PC-3 (cell line): ENCODE measurements around the gene PXK. TPM values are rescaled to one million over a fixed set of nuclear protein-coding genes. Genes with fewer than 3 reads are reported as not detected.

Source experiments
- ATAC-seq: fragments of 200-7000 bp; cut with Tn5 transposase; 2 replicates; pipeline ENCODE4 v1.9.1; 2020; ENCODE audit warnings: mild to moderate bottlenecking, moderate library complexity
- BruUV-seq: library from RNA; stranded (reverse); fragments of 400-500 nt; replicated peaks from 2 replicates; lab custom pipeline; 2021; lab: Mats Ljungman, UMichigan
- CTCF ChIA-PET: fragments of 300-600 bp; sonication (Branson Sonifier 250); formaldehyde crosslinking; loops from one replicate; lab custom pipeline; 2022; ENCODE audit warnings: antibody characterized with exemption; lab: Charles Lee
- POLR2A ChIA-PET: fragments of 300-600 bp; sonication (Branson Sonifier 250); formaldehyde crosslinking; loops from one replicate; lab custom pipeline; 2022; ENCODE audit warnings: antibody characterized with exemption; ENCODE audit not compliant: unreplicated experiment; lab: Charles Lee
- DNase-seq: peaks from one replicate; pipeline ENCODE4 v3.0.0-alpha.2; 2015
- H2AFZ ChIP-seq: fragments of 300-600 bp; sonication (generic); 2 replicates; pipeline ENCODE4 v1.6.0; 2016; ENCODE audit warnings: antibody characterized with exemption, low read length
- H3F3A ChIP-seq: fragments of 300-600 bp; sonication (generic); one replicate; pipeline ENCODE4 v1.6.0; 2017; ENCODE audit warnings: antibody characterized with exemption, low read length, control low read depth, mild to moderate bottlenecking; ENCODE audit not compliant: unreplicated experiment
- H3K27ac ChIP-seq: fragments of 300-600 bp; sonication (generic); 2 replicates; pipeline ENCODE4 v1.5.1; 2016; ENCODE audit warnings: mild to moderate bottlenecking, low read length
- H3K27me3 ChIP-seq: fragments of 300-600 bp; sonication (generic); 2 replicates; pipeline ENCODE4 v1.6.1; 2016; ENCODE audit warnings: low read length, mixed read lengths
- H3K36me3 ChIP-seq: fragments of 300-600 bp; sonication (generic); 2 replicates; pipeline ENCODE4 v1.6.1; 2016; ENCODE audit warnings: low read depth, mixed run types, low read length, mixed read lengths
- H3K4me1 ChIP-seq: fragments of 300-600 bp; sonication (generic); 2 replicates; pipeline ENCODE4 v1.5.1; 2016; ENCODE audit warnings: low read length; ENCODE audit not compliant: insufficient read depth
- H3K4me2 ChIP-seq: fragments of 300-600 bp; sonication (generic); 2 replicates; pipeline ENCODE4 v1.6.0; 2016; ENCODE audit warnings: low read length
- H3K4me3 ChIP-seq: fragments of 300-600 bp; sonication (generic); 2 replicates; pipeline ENCODE4 v1.5.1; 2016; ENCODE audit warnings: mild to moderate bottlenecking, low read length, mixed read lengths
- H3K79me2 ChIP-seq: fragments of 300-600 bp; sonication (generic); 2 replicates; pipeline ENCODE4 v1.6.1; 2017; ENCODE audit warnings: low read length, mixed read lengths
- H3K9ac ChIP-seq: fragments of 300-600 bp; sonication (generic); 2 replicates; pipeline ENCODE4 v1.6.0; 2016; ENCODE audit warnings: mild to moderate bottlenecking, low read length
- H3K9me2 ChIP-seq: fragments of 300-600 bp; sonication (generic); replicated peaks from 2 replicates; pipeline ENCODE4 v1.6.1; 2016; ENCODE audit warnings: mixed run types, low read length, mixed read lengths
- H3K9me3 ChIP-seq: fragments of 300-600 bp; sonication (generic); 2 replicates; pipeline ENCODE4 v1.6.1; 2016; ENCODE audit warnings: low read length, mixed read lengths
- H4K20me1 ChIP-seq: fragments of 300-600 bp; sonication (generic); 2 replicates; pipeline ENCODE4 v1.6.1; 2016; ENCODE audit warnings: low read length, mixed read lengths
- CTCF ChIP-seq: fragments of 300-600 bp; sonication (generic); conservative IDR thresholded peaks from 2 replicates; pipeline ENCODE4 v1.5.1; 2017; ENCODE audit warnings: antibody characterized with exemption, low read depth, mild to moderate bottlenecking, low read length
- EZH2 ChIP-seq: fragments of 300-600 bp; sonication (generic); IDR thresholded peaks from one replicate; pipeline ENCODE4 v1.6.1; 2017; ENCODE audit warnings: antibody characterized with exemption, mild to moderate bottlenecking, low read length; ENCODE audit not compliant: unreplicated experiment
- EZH2phosphoT487 ChIP-seq: fragments of 300-600 bp; sonication (generic); IDR thresholded peaks from 2 replicates; pipeline ENCODE4 v1.6.1; 2018; ENCODE audit warnings: mild to moderate bottlenecking, antibody characterized with exemption, low read length, borderline replicate concordance
- intact Hi-C: fragments of 100-400 bp; cut with micrococcal nuclease; formaldehyde crosslinking; loops from 2 replicates; pipeline ENCODE4 v1.9.0; 2023
- total RNA-seq: library from RNA; depleted of rRNA; stranded (reverse); fragments of >200 nt; gene quantifications from 2 replicates; pipeline ENCODE4 v1.2.3, GENCODE V29; 2014

The PXK gene
- total RNA-seq, 1 experiment from 2014 or later: 14.5 TPM

GRCh38 chr3:58369038-58369437, 36.3 kb downstream of the PXK start:
- Histone ChIP-seq H3K36me3 (no peaks in the 10 kb centered on the region), H3K4me3 (no peak overlapping the region), H4K20me1 (no peaks in the 10 kb centered on the region), H3K79me2 (no peaks in the 10 kb centered on the region), H3K27me3 (no peaks in the 10 kb centered on the region), H3K27ac (no peak overlapping the region), H3K9me2 (no peaks in the 10 kb centered on the region), H3K4me2 (no peak overlapping the region), H3F3A (no peaks in the 10 kb centered on the region), H3K9ac (no peak overlapping the region), H2AFZ (no peak overlapping the region), H3K9me3 (no peaks in the 10 kb centered on the region), H3K4me1 (no peaks in the 10 kb centered on the region)
- intact Hi-C loops: no loop called here
- ChIA-PET CTCF (no interaction called here), POLR2A (no interaction called here)
- no TSS peak for BruUV-seq
- DNase-seq: no peak
- ATAC-seq: no peak
- no peak for TF ChIP-seq EZH2phosphoT487
- no peak for TF ChIP-seq CTCF
- no peak for TF ChIP-seq EZH2

- Histone ChIP-seq H3K79me2 (no peaks in the 10 kb centered on the region), H3K27ac (no peak overlapping the region), H3K9me2 (no peaks in the 10 kb centered on the region), H3K36me3 (no peaks in the 10 kb centered on the region), H4K20me1 (no peaks in the 10 kb centered on the region), H3K4me1 (no peaks in the 10 kb centered on the region), H3K9me3 (no peaks in the 10 kb centered on the region), H3K4me3 (no peak overlapping the region), H3K27me3 (no peaks in the 10 kb centered on the region), H2AFZ (no peak overlapping the region), H3F3A (no peaks in the 10 kb centered on the region), H3K4me2 (no peak overlapping the region), H3K9ac (no peak overlapping the region)
- BruUV-seq: no TSS peak
- TF ChIP-seq CTCF (no peak), EZH2phosphoT487 (no peak), EZH2 (no peak)
- ATAC-seq: no peak
- no peak for DNase-seq
- POLR2A ChIA-PET: no interaction called here
- intact Hi-C loops: no loop called here
- CTCF ChIA-PET: no interaction called here
These were observed 37.2 kb downstream of the PXK start for GRCh38 chr3:58369876-58370275.

- POLR2A ChIA-PET: no interaction called here
These were observed 37.7 kb downstream of the PXK start for GRCh38 chr3:58370407-58370806.

More at GRCh38 chr3:58370407-58370806, 37.7 kb downstream of the PXK start:
- Histone ChIP-seq H2AFZ (no peak overlapping the region), H3K4me1 (no peaks in the 10 kb centered on the region), H3K27me3 (no peaks in the 10 kb centered on the region), H3K9ac (no peak overlapping the region), H3K9me2 (no peaks in the 10 kb centered on the region), H3K9me3 (no peaks in the 10 kb centered on the region), H3F3A (no peaks in the 10 kb centered on the region), H3K79me2 (no peaks in the 10 kb centered on the region), H4K20me1 (no peaks in the 10 kb centered on the region), H3K27ac (no peak overlapping the region), H3K4me3 (no peak overlapping the region), H3K4me2 (no peak overlapping the region), H3K36me3 (no peaks in the 10 kb centered on the region)
- no peak for TF ChIP-seq EZH2phosphoT487
- ATAC-seq (no peak), DNase-seq (no peak)
- CTCF ChIA-PET: no interaction called here
- BruUV-seq: no TSS peak
- intact Hi-C loops: no loop called here
